NCI-H2081 treated with DMSO at 0.1 percent for 48 hours (cell line): ENCODE data around the gene GADD45A.
"Not testable (repeated sequence)": the region's sequence is repeated elsewhere in the genome, so short reads cannot be mapped to it uniquely, and the experiment has no call there.

Experiments used
- DNase-seq: peaks from one replicate; lab custom pipeline; 2025; lab: John Stamatoyannopoulos, UW

GADD45A gene

DNA sequence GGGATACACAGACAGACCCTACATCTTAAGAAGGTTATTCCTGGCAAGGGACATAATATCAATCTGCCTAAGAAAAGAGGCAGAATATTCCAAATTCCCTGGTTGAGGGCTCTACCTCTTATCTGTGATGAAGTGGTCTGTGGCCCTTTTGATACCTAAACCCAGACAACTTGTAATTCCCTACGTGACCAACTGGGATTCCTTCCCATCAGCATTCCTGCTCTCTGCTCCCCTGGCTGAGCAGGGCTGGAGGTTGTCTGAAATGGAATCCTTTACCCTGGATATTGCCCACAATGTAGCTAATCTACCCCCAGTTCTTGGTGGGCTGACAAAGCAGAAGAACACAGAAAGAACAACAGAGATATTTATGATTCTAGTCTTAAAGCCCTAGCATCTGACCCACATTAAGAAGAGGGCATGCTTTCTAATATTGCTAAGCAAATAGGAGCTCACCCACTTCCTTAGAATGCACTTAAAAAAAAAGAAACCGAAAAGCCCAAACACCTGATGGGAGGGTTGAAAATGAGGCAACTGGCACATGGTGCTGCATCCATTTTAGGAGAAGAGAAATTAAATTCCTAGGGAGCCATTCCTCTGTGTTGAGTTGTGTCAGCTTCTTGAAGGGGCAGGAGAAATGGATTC is 36.8 kb downstream of the GADD45A start:
- DNase-seq, result no peak

- DNase-seq, result no peak
Measured at GRCh38 chr1:67722292-67722944, 37.4 kb downstream of the GADD45A start.

GRCh38 chr1:67723126-67723525 is 38.1 kb downstream of the GADD45A start:
- DNase-seq, result no peak

GRCh38 chr1:67723620-67724019 is 38.6 kb downstream of the GADD45A start:
- DNase-seq, result no peak

DNA sequence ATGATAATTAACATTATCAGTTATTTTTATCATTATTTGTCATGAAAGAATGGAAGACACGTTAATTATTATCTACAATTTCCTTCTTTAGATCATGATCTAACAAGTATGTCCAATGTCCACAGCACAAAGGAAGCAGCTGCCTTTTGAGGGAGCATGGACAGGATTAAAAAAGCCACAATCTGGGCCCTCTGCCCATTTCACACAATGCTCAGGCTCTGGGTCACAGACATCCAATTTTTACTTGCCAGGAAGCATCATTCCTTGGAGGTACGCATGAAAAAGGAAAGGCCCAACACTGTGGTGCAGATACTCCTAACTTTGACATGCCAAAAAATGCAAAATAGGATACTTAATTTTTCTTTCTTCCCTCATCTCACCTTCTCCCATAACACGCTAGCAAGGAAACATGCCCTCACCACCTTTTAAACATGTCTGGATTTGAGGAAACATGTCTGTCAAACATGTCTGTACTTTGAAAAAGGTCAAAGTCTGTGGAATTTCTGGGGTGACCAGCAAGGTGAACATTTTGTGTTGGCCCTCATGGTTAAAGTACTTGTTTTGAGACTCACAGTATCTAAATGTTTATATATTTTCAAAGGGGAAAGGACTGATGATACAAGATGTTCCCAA is 40.0 kb downstream of the GADD45A start:
- DNase-seq, result peak; percentile 49

DNA sequence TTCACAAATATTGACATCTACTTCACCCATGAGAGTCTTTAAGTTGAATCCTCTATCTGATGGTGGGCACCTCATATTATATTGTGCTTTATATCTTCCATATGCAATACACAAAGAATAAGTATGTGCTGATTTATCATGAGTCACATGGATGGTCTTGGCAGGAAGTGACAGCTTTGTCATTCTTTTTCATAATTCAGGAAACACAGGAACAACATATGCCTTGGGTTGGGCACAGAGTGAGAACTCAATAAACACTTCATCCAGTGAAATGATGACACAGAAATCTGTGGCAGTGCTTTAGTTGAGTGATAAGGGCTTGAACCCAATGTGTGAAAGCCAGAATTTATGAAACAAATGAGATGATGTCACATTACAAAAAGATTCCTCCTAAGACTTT is 41.2 kb downstream of the GADD45A start:
- DNase-seq, result no peak

DNA sequence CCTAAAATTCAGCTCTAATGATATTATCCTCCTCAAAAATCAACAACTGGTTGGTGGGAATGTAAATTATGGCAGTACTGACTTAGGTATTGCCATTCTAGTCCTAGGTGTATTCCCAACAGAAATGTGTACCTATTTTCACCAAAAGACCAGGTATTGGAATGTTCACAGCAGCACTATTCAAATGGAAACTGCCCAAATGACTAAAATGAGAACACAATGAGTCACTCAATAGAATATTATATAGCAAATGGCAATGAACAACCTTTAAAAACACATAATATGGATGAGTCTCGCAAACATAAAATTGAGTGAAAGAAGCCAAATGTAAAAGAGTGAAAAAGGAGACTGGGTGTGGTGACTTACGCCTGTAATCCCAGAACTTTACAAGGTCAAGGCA is 44.9 kb downstream of the GADD45A start:
- DNase-seq, result no peak

GRCh38 chr1:67730312-67730711 is 45.3 kb downstream of the GADD45A start:
- DNase-seq, result not testable (repeated sequence)

DNA sequence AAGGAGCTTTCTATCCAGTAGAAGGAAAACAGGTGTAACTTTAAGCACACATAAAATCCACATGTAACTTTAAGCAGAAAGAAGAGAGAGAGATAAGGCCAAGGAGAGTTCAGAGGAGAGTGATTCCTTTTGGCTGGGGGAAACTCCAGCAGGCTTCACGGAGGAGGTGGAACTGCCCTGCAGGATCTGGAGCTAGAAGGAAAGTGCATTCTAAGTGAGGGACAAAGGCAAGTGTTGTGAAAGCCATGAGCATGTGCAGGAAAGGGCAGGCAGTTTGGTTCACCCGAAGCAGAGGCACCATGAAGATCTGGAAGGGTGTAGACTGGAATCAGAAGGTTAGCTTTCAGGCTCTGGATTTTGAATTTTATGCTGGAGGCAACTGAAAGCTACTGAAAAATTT is 46.3 kb downstream of the GADD45A start:
- DNase-seq, result no peak

- DNase-seq, result no peak
Measured at GRCh38 chr1:67732750-67733151, 47.8 kb downstream of the GADD45A start.

- no peak for DNase-seq
Measured at GRCh38 chr1:67733681-67734322, 48.8 kb downstream of the GADD45A start.

- no peak for DNase-seq
Measured at GRCh38 chr1:67734323-67734690, 49.3 kb downstream of the GADD45A start.

DNA sequence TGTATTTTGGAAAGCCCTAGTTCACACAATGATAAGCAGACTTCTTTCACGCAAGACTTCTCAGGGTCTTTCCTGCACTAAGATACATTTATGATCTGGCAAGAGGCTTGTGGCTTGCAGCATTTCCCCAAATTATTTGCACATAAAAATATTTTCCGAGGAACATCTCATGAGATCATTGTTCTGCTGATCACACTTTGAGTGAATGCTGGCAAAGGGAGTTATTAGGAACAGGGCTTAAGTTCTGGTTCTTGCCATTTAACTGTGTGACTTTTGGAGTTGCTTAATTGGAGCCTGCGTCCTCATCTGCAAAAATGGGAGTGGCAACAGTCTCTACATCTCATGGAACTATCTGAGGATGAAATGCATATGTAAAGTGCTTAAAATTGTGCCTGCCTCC is 50.2 kb downstream of the GADD45A start:
- no peak for DNase-seq

GRCh38 chr1:67735806-67736627 is 51.0 kb downstream of the GADD45A start:
- DNase-seq, result no peak

- DNase-seq, result no peak
Measured at GRCh38 chr1:67736750-67737149, 51.7 kb downstream of the GADD45A start.

GRCh38 chr1:67737875-67738274 is 52.9 kb downstream of the GADD45A start:
- DNase-seq, result no peak
